Loucy (cell line): ENCODE data around the gene ESPL1.

Experiments used
- H2AFZ ChIP-seq: fragments of 200-600 bp; sonication (generic); 2 replicates; pipeline ENCODE4 v1.6.0; 2016; ENCODE audit warnings: antibody characterized with exemption, mild to moderate bottlenecking, low read length, moderate library complexity
- H3F3A ChIP-seq: fragments of 200-600 bp; 2 replicates; pipeline ENCODE4 v1.6.0; 2016; ENCODE audit warnings: antibody characterized with exemption, low read depth, mild to moderate bottlenecking
- H3K27me3 ChIP-seq: fragments of 200-600 bp; sonication (generic); 2 replicates; pipeline ENCODE4 v1.6.1; 2014; ENCODE audit warnings: low read length, mild to moderate bottlenecking; ENCODE audit not compliant: insufficient read depth, poor library complexity, severe bottlenecking
- H3K36me3 ChIP-seq: fragments of 200-600 bp; sonication (generic); 2 replicates; pipeline ENCODE4 v1.6.1; 2016; ENCODE audit warnings: low read length; ENCODE audit not compliant: insufficient read depth
- H3K4me1 ChIP-seq: fragments of 200-600 bp; sonication (generic); 2 replicates; pipeline ENCODE4 v1.5.1; 2014; ENCODE audit warnings: low read length, mild to moderate bottlenecking; ENCODE audit not compliant: insufficient read depth, poor library complexity, severe bottlenecking
- H3K4me2 ChIP-seq: fragments of 200-600 bp; sonication (generic); 2 replicates; pipeline ENCODE4 v1.6.0; 2014; ENCODE audit warnings: antibody characterized with exemption, low read length, low read depth, mild to moderate bottlenecking; ENCODE audit not compliant: poor library complexity, severe bottlenecking
- H3K4me3 ChIP-seq: fragments of 200-600 bp; sonication (generic); 2 replicates; pipeline ENCODE4 v1.5.1; 2014; ENCODE audit warnings: low read length, mild to moderate bottlenecking, mixed read lengths; ENCODE audit not compliant: poor library complexity, severe bottlenecking
- H3K79me2 ChIP-seq: fragments of 200-600 bp; sonication (generic); 2 replicates; pipeline ENCODE4 v1.6.1; 2014; ENCODE audit warnings: low read length; ENCODE audit not compliant: insufficient read depth
- H3K9ac ChIP-seq: fragments of 200-600 bp; sonication (generic); 2 replicates; pipeline ENCODE4 v1.6.0; 2014; ENCODE audit warnings: mild to moderate bottlenecking, low read depth, low read length, moderate library complexity; ENCODE audit not compliant: poor library complexity, severe bottlenecking
- H3K9me2 ChIP-seq: fragments of 200-600 bp; sonication (generic); replicated peaks from 2 replicates; pipeline ENCODE4 v1.6.1; 2016; ENCODE audit warnings: low read depth, low read length, mixed read lengths
- H3K9me3 ChIP-seq: fragments of 200-600 bp; sonication (generic); 2 replicates; pipeline ENCODE4 v1.6.1; 2014; ENCODE audit warnings: mild to moderate bottlenecking, antibody characterized with exemption, low read length, low read depth; ENCODE audit not compliant: insufficient read depth
- H4K20me1 ChIP-seq: fragments of 200-600 bp; sonication (generic); 2 replicates; pipeline ENCODE4 v1.6.0; 2014; ENCODE audit warnings: antibody characterized with exemption, low read length, mild to moderate bottlenecking; ENCODE audit not compliant: insufficient read depth, poor library complexity, severe bottlenecking
- CTCF ChIP-seq: fragments of 200-600 bp; sonication (generic); conservative IDR thresholded peaks from 2 replicates; pipeline ENCODE4 v1.5.1; 2014; ENCODE audit warnings: mild to moderate bottlenecking, antibody characterized with exemption, low read length
- EZH2phosphoT487 ChIP-seq: fragments of 200-600 bp; IDR thresholded peaks from 2 replicates; pipeline ENCODE4 v1.6.1; 2018; ENCODE audit warnings: antibody characterized with exemption, mild to moderate bottlenecking, moderate library complexity, borderline replicate concordance

The ESPL1 gene

DNA sequence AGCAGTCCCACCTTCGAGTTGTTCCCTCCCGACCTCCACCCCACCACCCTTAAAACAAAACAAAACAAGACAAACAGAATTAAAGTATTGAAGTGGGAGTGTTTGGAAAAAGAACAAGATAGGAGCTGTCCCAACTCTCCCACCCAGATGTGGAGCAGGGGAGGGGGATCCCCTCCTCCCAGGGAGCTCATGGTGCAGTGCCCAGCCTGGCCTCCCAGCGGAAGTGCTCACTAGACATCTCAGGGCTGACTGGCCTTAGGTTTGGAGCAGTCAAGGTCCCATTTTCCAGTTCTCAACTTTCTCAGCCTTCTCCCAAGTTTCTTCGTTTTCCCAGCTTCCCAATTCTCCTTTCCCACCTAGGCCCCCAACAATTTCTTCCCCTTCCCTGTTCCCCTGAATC lies 65.2 kb downstream of the ESPL1 start:
- Histone ChIP-seq H3K36me3 (no peaks in the 10 kb centered on the region), H3K9me2 (no peaks in the 10 kb centered on the region), H3K4me3 (no peak overlapping the region), H3K9me3 (no peaks in the 10 kb centered on the region), H3F3A (no peaks in the 10 kb centered on the region), H3K4me2 (no peak overlapping the region), H4K20me1 (no peaks in the 10 kb centered on the region), H3K79me2 (no peaks in the 10 kb centered on the region), H3K4me1 (peaks cover 8% of the 10 kb centered on the region), H3K9ac (no peak overlapping the region), H3K27me3 (no peaks in the 10 kb centered on the region), H2AFZ (no peak overlapping the region)
- TF ChIP-seq CTCF (no peak), EZH2phosphoT487 (no peak)

DNA sequence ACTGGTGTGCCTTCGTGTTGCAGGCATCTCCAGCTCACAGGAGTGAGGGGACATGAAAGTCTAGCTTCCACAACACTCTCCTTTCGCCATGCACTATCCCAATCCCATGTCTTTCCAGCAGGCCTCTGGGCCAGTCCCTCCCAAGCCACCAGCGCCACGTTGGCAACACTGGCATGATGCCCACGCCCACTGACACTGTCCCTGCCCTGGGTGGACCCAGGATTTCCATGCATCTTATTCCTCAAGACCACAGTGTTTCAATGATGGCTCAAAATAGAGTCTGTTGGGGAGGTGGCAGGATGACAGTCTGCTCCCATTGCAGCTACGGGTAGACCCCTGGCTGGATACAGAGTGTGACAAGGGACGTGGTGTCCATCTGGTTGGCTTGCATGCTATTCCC lies 65.7 kb downstream of the ESPL1 start:
- no peaks in the 10 kb centered on the region for H3K27me3 ChIP-seq
- no peak overlapping the region for H2AFZ ChIP-seq
- H3K9me3 ChIP-seq, result no peaks in the 10 kb centered on the region
- H3K9ac ChIP-seq, result no peak overlapping the region
- H3K4me3 ChIP-seq, result no peak overlapping the region
- H3K9me2 ChIP-seq, result no peaks in the 10 kb centered on the region
- peaks cover 10% of the 10 kb centered on the region for H3K4me1 ChIP-seq
- no peaks in the 10 kb centered on the region for H3K36me3 ChIP-seq
- no peak overlapping the region for H3K4me2 ChIP-seq
- H3K79me2 ChIP-seq, result no peaks in the 10 kb centered on the region
- no peaks in the 10 kb centered on the region for H3F3A ChIP-seq
- TF ChIP-seq EZH2phosphoT487 (no peak), CTCF (no peak)
- no peaks in the 10 kb centered on the region for H4K20me1 ChIP-seq

GRCh38 chr12:53334822-53335221 lies 66.7 kb downstream of the ESPL1 start:
- Histone ChIP-seq H3K36me3 (no peaks in the 10 kb centered on the region), H4K20me1 (no peaks in the 10 kb centered on the region), H3K79me2 (no peaks in the 10 kb centered on the region), H3K4me1 (peaks cover 10% of the 10 kb centered on the region), H3K4me2 (no peak overlapping the region), H3K9ac (no peak overlapping the region), H3K9me2 (no peaks in the 10 kb centered on the region), H3K4me3 (no peak overlapping the region), H3K9me3 (no peaks in the 10 kb centered on the region), H2AFZ (no peak overlapping the region), H3F3A (no peaks in the 10 kb centered on the region), H3K27me3 (no peaks in the 10 kb centered on the region)
- no peak for TF ChIP-seq CTCF
